Neural cell (in vitro differentiated cells): ENCODE data around the gene KCND2. TPM values are rescaled to one million over a fixed set of nuclear protein-coding genes. Genes with fewer than 3 reads are reported as not detected.

Experiments used
- H2AFZ ChIP-seq: fragments of 200-600, 300-800 bp; sonication (generic), shearing (Covaris generic); 2 replicates; pipeline ENCODE4 v1.6.0; 2014; ENCODE audit warnings: low read depth, mild to moderate bottlenecking, antibody characterized with exemption, low read length, moderate library complexity
- H3F3A ChIP-seq: fragments of 200-600 bp; shearing (Covaris generic); 2 replicates; pipeline ENCODE4 v1.6.1; 2016; ENCODE audit warnings: mild to moderate bottlenecking, moderate library complexity, mixed read lengths, antibody characterized with exemption, low read length; ENCODE audit not compliant: insufficient read depth, poor library complexity, severe bottlenecking
- H3K27ac ChIP-seq: fragments of 200-600, 300-800 bp; sonication (generic), shearing (Covaris generic); 2 replicates; pipeline ENCODE4 v1.5.1; 2014; ENCODE audit warnings: mild to moderate bottlenecking, low read length, moderate library complexity
- H3K27me3 ChIP-seq: fragments of 300-800, 200-600 bp; sonication (generic), shearing (Covaris generic); 2 replicates; pipeline ENCODE4 v1.6.0; 2014; ENCODE audit warnings: mild to moderate bottlenecking, low read depth, low read length, moderate library complexity; ENCODE audit not compliant: insufficient read depth
- H3K36me3 ChIP-seq: fragments of 300-800, 200-600 bp; sonication (generic), shearing (Covaris generic); 2 replicates; pipeline ENCODE4 v1.5.1; 2014; ENCODE audit warnings: mild to moderate bottlenecking, antibody characterized with exemption, low read length, moderate library complexity; ENCODE audit not compliant: insufficient read depth
- H3K4me2 ChIP-seq: fragments of 300-800, 200-600 bp; sonication (generic), shearing (Covaris generic); 2 replicates; pipeline ENCODE4 v1.6.0; 2014; ENCODE audit warnings: mild to moderate bottlenecking, low read length
- H3K4me3 ChIP-seq: fragments of 300-800, 200-600 bp; sonication (generic), shearing (Covaris generic); 2 replicates; pipeline ENCODE4 v1.5.1; 2014; ENCODE audit warnings: mild to moderate bottlenecking, low read length, moderate library complexity
- H3K79me2 ChIP-seq: fragments of 200-600 bp; shearing (Covaris generic); replicated peaks from 2 replicates; pipeline ENCODE4 v1.6.0; 2014; ENCODE audit warnings: mild to moderate bottlenecking, low read length, moderate library complexity; ENCODE audit not compliant: insufficient read depth
- H3K9ac ChIP-seq: fragments of 300-800, 200-600 bp; sonication (generic), shearing (Covaris generic); 2 replicates; pipeline ENCODE4 v1.6.1; 2016; ENCODE audit warnings: mild to moderate bottlenecking, low read length, mixed read lengths
- H3K9me2 ChIP-seq: fragments of 200-600 bp; shearing (Covaris generic); 2 replicates; pipeline ENCODE4 v1.6.1; 2016; ENCODE audit warnings: mild to moderate bottlenecking, low read length, mixed read lengths; ENCODE audit not compliant: insufficient read depth
- H3K9me3 ChIP-seq: fragments of 200-600, 300-800 bp; sonication (generic), shearing (Covaris generic); 2 replicates; pipeline ENCODE4 v1.6.1; 2016; ENCODE audit warnings: mild to moderate bottlenecking, mixed run types, low read length, moderate library complexity, mixed read lengths
- H4K20me1 ChIP-seq: fragments of 200-600 bp; shearing (Covaris generic); 2 replicates; pipeline ENCODE4 v1.6.1; 2016; ENCODE audit warnings: mild to moderate bottlenecking, mixed run types; ENCODE audit not compliant: insufficient read depth
- EP300 ChIP-seq: fragments of 450-650 bp; conservative IDR thresholded peaks from 2 replicates; pipeline ENCODE4 v1.6.1; 2014; ENCODE audit warnings: antibody characterized with exemption, mild to moderate bottlenecking, moderate library complexity; ENCODE audit not compliant: poor library complexity, severe bottlenecking
- EZH2 ChIP-seq: fragments of 200-600, 300-800 bp; shearing (Covaris generic), sonication (generic); IDR thresholded peaks from 2 replicates; pipeline ENCODE4 v1.6.1; 2014; ENCODE audit warnings: antibody characterized with exemption, low read length, borderline replicate concordance, mild to moderate bottlenecking; ENCODE audit not compliant: insufficient read depth, poor library complexity, severe bottlenecking
- MXI1 ChIP-seq: fragments of 450-650 bp; conservative IDR thresholded peaks from 2 replicates; pipeline ENCODE4 v1.6.1; 2014; ENCODE audit warnings: antibody characterized with exemption, mild to moderate bottlenecking; ENCODE audit not compliant: poor library complexity, severe bottlenecking
- POLR2AphosphoS5 ChIP-seq: IDR thresholded peaks from 2 replicates; pipeline ENCODE4 v1.6.1; 2012
- RAD21 ChIP-seq: fragments of 450-650 bp; conservative IDR thresholded peaks from 2 replicates; pipeline ENCODE4 v1.6.1; 2014; ENCODE audit warnings: antibody characterized with exemption, mild to moderate bottlenecking, moderate library complexity
- REST ChIP-seq: IDR thresholded peaks from 2 replicates; pipeline ENCODE4 v1.6.1; 2012; ENCODE audit warnings: borderline replicate concordance
- SMC3 ChIP-seq: fragments of 450-650 bp; conservative IDR thresholded peaks from 2 replicates; pipeline ENCODE4 v1.6.1; 2014; ENCODE audit warnings: antibody characterized with exemption, mild to moderate bottlenecking, moderate library complexity; ENCODE audit not compliant: poor library complexity
- TAF1 ChIP-seq: IDR thresholded peaks from 2 replicates; pipeline ENCODE4 v1.6.1; 2012; ENCODE audit warnings: low read depth
- polyA plus RNA-seq: library from polyadenylated mRNA; depleted of rRNA; stranded (reverse); fragments of >200 nt; gene quantifications from 2 replicates; pipeline ENCODE4 v1.2.3, GENCODE V29; 2014
- TF ChIP-seq, protein P1 (sequence below): fragments of 450-650 bp; IDR thresholded peaks from 2 replicates; pipeline ENCODE4 v1.5.1; 2014; ENCODE audit warnings: antibody characterized with exemption, mild to moderate bottlenecking, moderate library complexity; ENCODE audit not compliant: poor library complexity, severe bottlenecking

The KCND2 gene
- polyA plus RNA-seq, 1 donor from 2014 or later = 11.0 TPM

DNA sequence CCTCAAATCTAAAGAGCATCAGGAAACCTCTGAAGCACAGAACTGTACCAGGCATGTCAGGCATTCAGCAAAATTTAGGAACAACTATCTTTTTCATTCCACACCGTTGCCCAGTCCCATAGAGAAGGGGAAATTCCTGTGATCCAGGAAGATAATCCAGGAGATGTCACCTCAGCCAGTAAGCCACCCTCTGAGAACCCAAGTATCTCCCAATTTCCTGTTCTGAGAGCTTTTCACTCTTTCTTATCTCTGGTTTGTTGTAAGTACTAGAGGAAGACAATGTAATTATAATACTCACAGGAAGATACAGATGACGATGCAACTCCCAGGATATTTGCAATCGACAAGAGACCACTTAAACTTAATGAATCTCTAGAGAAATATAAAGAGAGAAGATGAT is 487.9 kb downstream of the KCND2 start:
- no peak for TF ChIP-seq TAF1
- no peak for TF ChIP-seq RAD21
- TF ChIP-seq MXI1 = no peak
- TF ChIP-seq REST = no peak
- TF ChIP-seq EZH2 = no peak
- TF ChIP-seq SMC3 = no peak
- no peak for TF ChIP-seq EP300
- TF ChIP-seq, protein P1, sequence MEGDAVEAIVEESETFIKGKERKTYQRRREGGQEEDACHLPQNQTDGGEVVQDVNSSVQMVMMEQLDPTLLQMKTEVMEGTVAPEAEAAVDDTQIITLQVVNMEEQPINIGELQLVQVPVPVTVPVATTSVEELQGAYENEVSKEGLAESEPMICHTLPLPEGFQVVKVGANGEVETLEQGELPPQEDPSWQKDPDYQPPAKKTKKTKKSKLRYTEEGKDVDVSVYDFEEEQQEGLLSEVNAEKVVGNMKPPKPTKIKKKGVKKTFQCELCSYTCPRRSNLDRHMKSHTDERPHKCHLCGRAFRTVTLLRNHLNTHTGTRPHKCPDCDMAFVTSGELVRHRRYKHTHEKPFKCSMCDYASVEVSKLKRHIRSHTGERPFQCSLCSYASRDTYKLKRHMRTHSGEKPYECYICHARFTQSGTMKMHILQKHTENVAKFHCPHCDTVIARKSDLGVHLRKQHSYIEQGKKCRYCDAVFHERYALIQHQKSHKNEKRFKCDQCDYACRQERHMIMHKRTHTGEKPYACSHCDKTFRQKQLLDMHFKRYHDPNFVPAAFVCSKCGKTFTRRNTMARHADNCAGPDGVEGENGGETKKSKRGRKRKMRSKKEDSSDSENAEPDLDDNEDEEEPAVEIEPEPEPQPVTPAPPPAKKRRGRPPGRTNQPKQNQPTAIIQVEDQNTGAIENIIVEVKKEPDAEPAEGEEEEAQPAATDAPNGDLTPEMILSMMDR = no peak
- TF ChIP-seq POLR2AphosphoS5 = no peak
- no peak overlapping the region for H3K9ac ChIP-seq
- H4K20me1 ChIP-seq = no peaks in the 10 kb centered on the region
- H3K4me2 ChIP-seq = no peak overlapping the region
- H3K27ac ChIP-seq = no peak overlapping the region
- H3K36me3 ChIP-seq = no peaks in the 10 kb centered on the region
- H3K4me3 ChIP-seq = no peak overlapping the region
- no peaks in the 10 kb centered on the region for H3F3A ChIP-seq
- no peaks in the 10 kb centered on the region for H3K79me2 ChIP-seq
- H3K9me2 ChIP-seq = no peaks in the 10 kb centered on the region
- H2AFZ ChIP-seq = no peak overlapping the region
- no peaks in the 10 kb centered on the region for H3K9me3 ChIP-seq
- H3K27me3 ChIP-seq = no peaks in the 10 kb centered on the region

GRCh38 chr7:120770206-120770605 is 497.2 kb downstream of the KCND2 start:
- H2AFZ ChIP-seq = no peak overlapping the region
- H3K9ac ChIP-seq = no peak overlapping the region
- no peaks in the 10 kb centered on the region for H3K9me3 ChIP-seq
- no peaks in the 10 kb centered on the region for H4K20me1 ChIP-seq
- no peaks in the 10 kb centered on the region for H3K36me3 ChIP-seq
- no peaks in the 10 kb centered on the region for H3K9me2 ChIP-seq
- no peak for TF ChIP-seq EP300
- TF ChIP-seq TAF1 = no peak
- no peak for TF ChIP-seq RAD21
- no peak for TF ChIP-seq REST
- no peak for TF ChIP-seq SMC3
- H3K4me3 ChIP-seq = no peak overlapping the region
- H3F3A ChIP-seq = no peaks in the 10 kb centered on the region
- no peak overlapping the region for H3K4me2 ChIP-seq
- H3K79me2 ChIP-seq = no peaks in the 10 kb centered on the region
- no peak overlapping the region for H3K27ac ChIP-seq
- H3K27me3 ChIP-seq = no peaks in the 10 kb centered on the region
